Motor neuron (in vitro differentiated cells): ENCODE data around the gene TRAF7. TPM values are rescaled to one million over a fixed set of nuclear protein-coding genes. Genes with fewer than 3 reads are reported as not detected.

Experiments
- ATAC-seq, 8 experiments: fragments of 200-7000 bp; cut with Tn5 transposase; replicated peaks in 6 of 8; 2 replicates each; pipeline ENCODE4 v1.8.0; 2021; ENCODE audit warnings: mild to moderate bottlenecking in 8 of 8, moderate library complexity in 8 of 8
- H3K27ac ChIP-seq, 2 donors: fragments of 250-450 bp; sonication (Bioruptor Pico); 2 replicates each; pipeline ENCODE4 v1.9.0; 2021; ENCODE audit warnings: antibody characterized with exemption in 2 of 2, mild to moderate bottlenecking in 2 of 2, moderate library complexity in 1 of 2
- H3K4me1 ChIP-seq, 2 donors: fragments of 250-450 bp; sonication (Bioruptor Pico); replicated peaks in 1 of 2; 2 replicates each; pipeline ENCODE4 v1.6.1; 2021; ENCODE audit warnings: antibody characterized with exemption in 2 of 2, mild to moderate bottlenecking in 2 of 2, moderate library complexity in 1 of 2
- H3K4me3 ChIP-seq, 5 donors: fragments of 250-450 bp; sonication (Bioruptor Pico); 2 replicates each; pipeline ENCODE4 v1.9.0; 2021; ENCODE audit warnings: antibody characterized with exemption in 5 of 5, mild to moderate bottlenecking in 5 of 5, moderate library complexity in 4 of 5
- WGBS, 10 experiments: fragments of 450-650 bp; shearing (Covaris generic); methylation state at CpG; one replicate each; pipeline ENCODE4 v1.0.0; 2022; 5-methylcytosine and 5-hydroxymethylcytosine counted together
- in situ Hi-C, 9 experiments: fragments of 400-800 bp; cut with MboI; loops; one replicate each; pipeline ENCODE4 v1.15.0; 2021; ENCODE audit warnings: low sequenced_read_pairs in 9 of 9, low pct_unique_long_range_greater_than_20kb in 2 of 9; ENCODE audit not compliant: unreplicated experiment in 9 of 9
- total RNA-seq, 8 experiments: library from RNA; unstranded; fragments of 300-600 nt; gene quantifications; 2 replicates each; pipeline versions ENCODE4 v1.2.3 to v1.2.4, GENCODE V29; 2022

Gene TRAF7
- total RNA-seq, 8 experiments from 2014 or later = 20.7 to 82.2 (median 33.3) TPM

- peaks cover under 1 to 6% of the 10 kb centered on the region in 2 donors for H3K4me1 ChIP-seq
- WGBS, 10 experiments = 89 to 100% (median 100%) methylated on average over 2 to 6 of the region's 12 CpGs; no CpG with 5 or more reads in 5 of the 10 experiments
- H3K27ac ChIP-seq = no peak overlapping the region
- in situ Hi-C loops = no loop called here
- no peak for ATAC-seq
- no peak overlapping the region for H3K4me3 ChIP-seq
Observed at GRCh38 chr16:2165861-2166260, 10.3 kb downstream of the TRAF7 start.

GRCh38 chr16:2166263-2167067, 10.9 kb downstream of the TRAF7 start:
- WGBS, 10 experiments = 84 to 100% (median 100%) methylated on average over 1 to 13 of the region's 17 CpGs; no CpG with 5 or more reads in 3 of the 10 experiments
- in situ Hi-C loops = no loop called here
- H3K4me1 ChIP-seq = peaks cover 0 to 2% of the 10 kb centered on the region in 2 donors
- no peak overlapping the region for H3K4me3 ChIP-seq
- no peak overlapping the region for H3K27ac ChIP-seq
- no peak for ATAC-seq

- Histone ChIP-seq H3K27ac (no peak overlapping the region), H3K4me3 (no peak overlapping the region), H3K4me1 (no peaks in the 10 kb centered on the region)
- no peak for ATAC-seq
- in situ Hi-C loops = no loop called here
- 80 to 100% (median 96%) methylated on average over 3 to 8 of the region's 18 CpGs; no CpG with 5 or more reads in 5 of the 10 experiments for WGBS, 10 experiments
Observed at GRCh38 chr16:2167068-2167638, 11.6 kb downstream of the TRAF7 start.

GRCh38 chr16:2170080-2170479, 14.5 kb downstream of the TRAF7 start:
- Histone ChIP-seq H3K4me1 (no peaks in the 10 kb centered on the region), H3K4me3 (no peak overlapping the region), H3K27ac (no peak overlapping the region)
- in situ Hi-C loops = no loop called here
- ATAC-seq = no peak
- WGBS, 10 experiments = 80% methylated on average over 2 of the region's 18 CpGs; no CpG with 5 or more reads in 9 of the 10 experiments

GRCh38 chr16:2170587-2171435, 15.2 kb downstream of the TRAF7 start:
- WGBS, 10 experiments = 83% methylated on average over 1 of the region's 47 CpGs; no CpG with 5 or more reads in 9 of the 10 experiments
- Histone ChIP-seq H3K27ac (no peak overlapping the region), H3K4me3 (no peak overlapping the region), H3K4me1 (no peaks in the 10 kb centered on the region)
- peak in 1 of 8 experiments; percentile 2 for ATAC-seq
- in situ Hi-C loops = no loop called here

GRCh38 chr16:2171601-2172178, 16.1 kb downstream of the TRAF7 start:
- no peak overlapping the region for H3K4me3 ChIP-seq
- in situ Hi-C loops = no loop called here
- no peak overlapping the region for H3K27ac ChIP-seq
- no peaks in the 10 kb centered on the region for H3K4me1 ChIP-seq
- WGBS, 10 experiments = 96 to 100% (median 100%) methylated on average over 1 to 5 of the region's 28 CpGs; no CpG with 5 or more reads in 5 of the 10 experiments
- ATAC-seq = no peak

GRCh38 chr16:2172688-2173335, 17.2 kb downstream of the TRAF7 start:
- ATAC-seq = peak in 1 of 8 experiments; percentile 15

GRCh38 chr16:2173366-2173765, 17.8 kb downstream of the TRAF7 start:
- Histone ChIP-seq H3K27ac (no peak overlapping the region), H3K4me3 (no peak overlapping the region), H3K4me1 (no peaks in the 10 kb centered on the region)
- WGBS, 10 experiments = 60 to 90% (median 80%) methylated on average over 1 to 2 of the region's 14 CpGs; no CpG with 5 or more reads in 7 of the 10 experiments
- no peak for ATAC-seq
- in situ Hi-C loops = no loop called here

More at GRCh38 chr16:2172688-2173335, 17.2 kb downstream of the TRAF7 start:
- Histone ChIP-seq H3K27ac (no peak overlapping the region), H3K4me3 (no peak overlapping the region), H3K4me1 (no peaks in the 10 kb centered on the region)
- in situ Hi-C loops = no loop called here
- 80 to 98% methylated on average over 2 to 9 of the region's 29 CpGs; no CpG with 5 or more reads in 8 of the 10 experiments for WGBS, 10 experiments

- 75% methylated on average over 2 of the region's 4 CpGs; no CpG with 5 or more reads in 9 of the 10 experiments for WGBS, 10 experiments
- ATAC-seq = no peak
- in situ Hi-C loops = no loop called here
- Histone ChIP-seq H3K4me3 (no peak overlapping the region), H3K4me1 (no peaks in the 10 kb centered on the region), H3K27ac (no peak overlapping the region)
Observed at GRCh38 chr16:2173916-2174315, 18.3 kb downstream of the TRAF7 start.

- H3K4me1 ChIP-seq = no peaks in the 10 kb centered on the region
- no peak overlapping the region for H3K27ac ChIP-seq
- in situ Hi-C loops = no loop called here
- WGBS, 10 experiments = 92 to 100% (median 100%) methylated on average over 4 to 11 of the region's 21 CpGs; no CpG with 5 or more reads in 5 of the 10 experiments
- no peak overlapping the region for H3K4me3 ChIP-seq
- ATAC-seq = no peak
Observed at GRCh38 chr16:2174396-2175131, 19.0 kb downstream of the TRAF7 start.

GRCh38 chr16:2175454-2175853, 19.9 kb downstream of the TRAF7 start:
- Histone ChIP-seq H3K27ac (no peak overlapping the region), H3K4me3 (no peak overlapping the region), H3K4me1 (no peaks in the 10 kb centered on the region)
- WGBS, 10 experiments = 100% methylated on average over 1 of the region's 10 CpGs; no CpG with 5 or more reads in 9 of the 10 experiments
- no peak for ATAC-seq
- in situ Hi-C loops = no loop called here

GRCh38 chr16:2176047-2176446, 20.5 kb downstream of the TRAF7 start:
- ATAC-seq = no peak
- Histone ChIP-seq H3K4me3 (no peak overlapping the region), H3K4me1 (peaks cover under 1 to 1% of the 10 kb centered on the region in 2 donors), H3K27ac (no peak overlapping the region)
- WGBS, 10 experiments = 89 to 100% methylated on average over 1 to 3 of the region's 23 CpGs; no CpG with 5 or more reads in 8 of the 10 experiments
- in situ Hi-C loops = no loop called here
